HG02571 (cell line): Measurements from ENCODE around the gene MPIG6B.

Source experiments
- ATAC-seq: cut with Tn5 transposase; IDR thresholded peaks from one replicate; pipeline ENCODE4 v1.9.1; 2021; ENCODE audit warnings: mild to moderate bottlenecking, moderate library complexity; ENCODE audit not compliant: unreplicated experiment

MPIG6B gene

DNA sequence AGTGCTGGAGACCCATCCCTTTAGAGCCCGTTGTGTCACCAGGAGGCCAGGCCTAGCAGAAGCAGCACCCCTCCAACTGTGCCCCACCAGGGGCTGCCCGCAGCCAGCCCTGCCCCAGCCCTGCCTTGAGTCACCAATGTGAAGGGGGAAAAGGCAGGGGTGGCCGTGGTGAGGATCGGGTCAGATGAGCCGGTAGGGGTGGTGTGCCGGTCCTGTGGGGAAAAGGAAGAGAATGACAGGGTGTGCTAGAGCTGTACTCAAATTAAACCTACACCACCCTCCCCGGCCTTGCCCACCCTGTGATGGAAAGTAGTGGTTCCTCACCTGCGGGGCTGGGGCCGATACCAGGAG lies 42.4 kb downstream of the MPIG6B start:
- no peak for ATAC-seq

- ATAC-seq: no peak
Observed at GRCh38 chr6:31765910-31766794, 43.0 kb downstream of the MPIG6B start.

GRCh38 chr6:31767096-31767645 lies 44.0 kb downstream of the MPIG6B start:
- ATAC-seq: no peak

- no peak for ATAC-seq
Observed at GRCh38 chr6:31768363-31769257, 45.4 kb downstream of the MPIG6B start.

DNA sequence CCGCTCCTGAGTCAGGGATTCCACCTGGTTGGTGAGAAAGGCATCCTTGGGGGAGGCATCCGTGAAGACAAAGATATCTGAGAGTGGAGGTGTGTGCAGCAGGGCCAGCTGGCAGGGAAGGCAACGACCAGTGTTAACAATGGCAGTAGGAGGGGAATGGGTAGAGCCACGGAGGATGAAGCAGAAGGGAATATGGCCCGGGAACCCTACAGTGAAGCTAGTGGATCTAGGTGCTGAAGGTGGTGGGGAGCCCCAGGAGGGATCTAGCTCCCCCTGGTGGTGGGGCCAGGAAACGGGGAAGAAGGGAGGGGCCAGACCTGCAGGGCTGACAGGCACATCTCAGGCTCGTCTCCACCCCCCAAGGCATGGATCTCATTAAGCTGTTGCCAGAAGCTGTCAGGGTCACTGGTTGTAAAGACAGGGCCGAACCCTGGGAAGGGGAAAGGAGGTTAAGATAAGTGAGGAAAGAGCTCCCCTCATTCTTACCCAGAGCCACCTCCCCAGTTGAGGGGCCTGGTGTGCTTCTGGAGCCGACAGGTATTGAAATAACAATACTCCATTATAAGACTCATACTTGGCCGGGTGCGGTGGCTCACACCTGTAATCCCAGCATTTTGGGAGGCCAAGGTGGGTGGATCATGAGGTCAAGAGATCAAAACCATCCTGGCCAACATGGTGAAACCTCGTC lies 46.7 kb downstream of the MPIG6B start:
- ATAC-seq: no peak

- ATAC-seq: no peak
Observed at GRCh38 chr6:31770860-31771259, 47.7 kb downstream of the MPIG6B start.

GRCh38 chr6:31771992-31772358 lies 48.8 kb downstream of the MPIG6B start:
- ATAC-seq: no peak

- no peak for ATAC-seq
Observed at GRCh38 chr6:31775184-31775583, 52.0 kb downstream of the MPIG6B start.

DNA sequence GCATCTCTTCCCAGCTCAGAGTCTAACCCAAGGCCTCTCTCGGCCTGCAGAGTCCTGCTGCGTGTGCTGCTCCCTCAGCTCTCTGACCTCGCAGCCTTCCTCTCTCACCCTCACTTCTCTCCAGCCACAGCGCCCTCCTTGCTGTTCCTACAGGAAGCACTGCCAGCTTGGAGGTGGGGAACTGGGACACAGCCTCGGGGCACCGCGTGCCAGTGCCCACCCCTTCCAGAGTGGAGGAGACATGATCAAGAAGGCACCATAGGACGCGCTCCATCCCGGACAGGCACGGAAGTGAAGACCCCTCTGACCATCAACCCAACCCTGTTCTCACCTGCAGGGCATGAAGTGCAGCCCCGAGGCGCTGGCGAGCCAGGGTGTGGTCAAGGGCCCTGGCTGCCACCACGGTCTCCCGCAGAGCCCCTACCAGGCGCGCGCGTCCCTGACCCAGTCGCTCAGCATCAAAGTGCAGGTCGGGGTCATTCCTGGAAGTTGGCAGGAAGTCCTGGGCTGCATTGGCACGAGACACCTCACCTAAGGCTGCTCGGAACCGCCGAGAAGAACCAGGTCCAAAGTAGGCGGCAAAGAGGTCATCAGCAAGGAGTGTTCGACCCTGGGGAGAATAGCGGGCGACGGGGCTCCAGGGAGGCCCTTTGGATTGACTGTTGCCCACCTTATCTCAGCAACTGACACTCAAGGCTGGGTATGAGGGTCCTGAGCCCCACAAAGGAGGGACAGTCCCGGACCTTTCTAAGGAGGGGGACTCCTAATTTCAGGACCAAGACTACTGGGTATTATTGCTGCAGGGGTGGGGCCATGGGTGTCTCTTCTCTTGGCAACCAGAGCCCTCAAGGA lies 52.7 kb downstream of the MPIG6B start:
- ATAC-seq: no peak
